HEK293T (cell line): ENCODE measurements around the gene CCDC201.
"Not testable (repeated sequence)": the region's sequence is repeated elsewhere in the genome, so short reads cannot be mapped to it uniquely, and the experiment has no call there.

ENCODE experiments used
- CTCF ChIA-PET: fragments of 350-600 bp; formaldehyde crosslinking; extraction: SDS; loops from one replicate; lab custom pipeline; 2021; ENCODE audit warnings: antibody characterized with exemption, inconsistent platforms; lab: Yijun Ruan, JAX
- POLR2A ChIA-PET: fragments of 350-600 bp; formaldehyde crosslinking; extraction: SDS; loops from one replicate; lab custom pipeline; 2020; ENCODE audit warnings: antibody characterized with exemption, inconsistent platforms; lab: Yijun Ruan, JAX
- DNase-seq: peaks from one replicate; pipeline ENCODE4 v3.0.0; 2012; ENCODE audit warnings: mixed read lengths; ENCODE audit errors: extremely low spot score
- ARNT ChIP-seq: fragments of 450-650 bp; IDR thresholded peaks from 2 replicates; pipeline ENCODE4 v1.6.1; 2017; ENCODE audit warnings: mild to moderate bottlenecking
- BHLHE40 ChIP-seq: fragments of 450-650 bp; IDR thresholded peaks from 2 replicates; pipeline ENCODE4 v1.6.1; 2016; ENCODE audit warnings: mild to moderate bottlenecking, moderate library complexity, borderline replicate concordance
- ELF4 ChIP-seq: fragments of 450-650 bp; IDR thresholded peaks from 2 replicates; pipeline ENCODE4 v1.6.1; 2017; ENCODE audit warnings: antibody characterized with exemption
- FOXA1 ChIP-seq: fragments of 450-650 bp; IDR thresholded peaks from 2 replicates; pipeline ENCODE4 v1.6.1; 2016; ENCODE audit warnings: mild to moderate bottlenecking
- FOXM1 ChIP-seq: fragments of 450-650 bp; IDR thresholded peaks from 2 replicates; pipeline ENCODE4 v1.6.1; 2017; ENCODE audit warnings: mild to moderate bottlenecking, borderline replicate concordance
- HDGF ChIP-seq: fragments of 450-650 bp; IDR thresholded peaks from 2 replicates; pipeline ENCODE4 v1.6.1; 2017; ENCODE audit warnings: antibody characterized with exemption, borderline replicate concordance
- L3MBTL2 ChIP-seq: fragments of 450-650 bp; conservative IDR thresholded peaks from 2 replicates; pipeline ENCODE4 v1.6.1; 2016; ENCODE audit warnings: mild to moderate bottlenecking
- LEF1 ChIP-seq: fragments of 450-650 bp; IDR thresholded peaks from 2 replicates; pipeline ENCODE4 v1.6.1; 2017; ENCODE audit warnings: mild to moderate bottlenecking, borderline replicate concordance
- PKNOX1 ChIP-seq: fragments of 450-650 bp; IDR thresholded peaks from 2 replicates; pipeline ENCODE4 v1.6.1; 2016
- SP1 ChIP-seq: fragments of 450-650 bp; IDR thresholded peaks from 2 replicates; pipeline ENCODE4 v1.6.1; 2017
- SUZ12 ChIP-seq: fragments of 450-650 bp; IDR thresholded peaks from 2 replicates; pipeline ENCODE4 v1.6.1; 2016; ENCODE audit warnings: mild to moderate bottlenecking
- TARDBP ChIP-seq: fragments of 450-650 bp; IDR thresholded peaks from 2 replicates; pipeline ENCODE4 v1.6.1; 2016
- ZNF384 ChIP-seq: fragments of 450-650 bp; IDR thresholded peaks from 2 replicates; pipeline ENCODE4 v1.6.1; 2016

CCDC201 gene

GRCh38 chr7:45863715-45864114, 9.2 kb downstream of the CCDC201 start:
- DNase-seq = peak; percentile 32
- no peak for TF ChIP-seq TARDBP
- TF ChIP-seq FOXM1 = no peak
- TF ChIP-seq SUZ12 = no peak
- TF ChIP-seq PKNOX1 = no peak
- no peak for TF ChIP-seq ELF4
- no peak for TF ChIP-seq ARNT
- no peak for TF ChIP-seq ZNF384
- no peak for TF ChIP-seq BHLHE40
- no peak for TF ChIP-seq LEF1
- TF ChIP-seq HDGF = no peak
- no peak for TF ChIP-seq SP1
- TF ChIP-seq FOXA1 = no peak
- no peak for TF ChIP-seq L3MBTL2
- POLR2A ChIA-PET = no interaction called here
- CTCF ChIA-PET = no interaction called here

GRCh38 chr7:45856888-45857287, 16.0 kb downstream of the CCDC201 start:
- DNase-seq, POLR2A ChIA-PET, CTCF ChIA-PET: not testable (repeated sequence)

GRCh38 chr7:45855680-45856079, 17.2 kb downstream of the CCDC201 start:
- CTCF ChIA-PET, POLR2A ChIA-PET, DNase-seq: not testable (repeated sequence)

GRCh38 chr7:45853491-45853890, 19.4 kb downstream of the CCDC201 start:
- CTCF ChIA-PET = interaction anchor here (1.0 kb wide), 1 partner anchor 9 kb away, joined by 3 read pairs; no protein-coding TSS in a partner anchor
- DNase-seq, POLR2A ChIA-PET: not testable (repeated sequence)

- CTCF ChIA-PET, POLR2A ChIA-PET, DNase-seq: not testable (repeated sequence)
Observed at GRCh38 chr7:45852984-45853383, 19.9 kb downstream of the CCDC201 start.

GRCh38 chr7:45848734-45849133, 24.1 kb downstream of the CCDC201 start:
- CTCF ChIA-PET, DNase-seq, POLR2A ChIA-PET: not testable (repeated sequence)

GRCh38 chr7:45846536-45846935, 26.3 kb downstream of the CCDC201 start:
- CTCF ChIA-PET, DNase-seq, POLR2A ChIA-PET: not testable (repeated sequence)

- CTCF ChIA-PET, DNase-seq, POLR2A ChIA-PET: not testable (repeated sequence)
Observed at GRCh38 chr7:45841926-45842717, 30.8 kb downstream of the CCDC201 start.

- POLR2A ChIA-PET, CTCF ChIA-PET: not testable (repeated sequence)
Observed at GRCh38 chr7:45838852-45839251, 34.0 kb downstream of the CCDC201 start.

GRCh38 chr7:45832433-45833177, 40.3 kb downstream of the CCDC201 start:
- CTCF ChIA-PET, DNase-seq, POLR2A ChIA-PET: not testable (repeated sequence)

More at GRCh38 chr7:45838852-45839251, 34.0 kb downstream of the CCDC201 start:
- not testable (repeated sequence) for DNase-seq

- POLR2A ChIA-PET, DNase-seq, CTCF ChIA-PET: not testable (repeated sequence)
Observed at GRCh38 chr7:45829846-45830245, 43.0 kb downstream of the CCDC201 start.

GRCh38 chr7:45827731-45828130, 45.2 kb downstream of the CCDC201 start:
- DNase-seq, POLR2A ChIA-PET: not testable (repeated sequence)
- CTCF ChIA-PET = interaction anchor here (0.6 kb wide), 1 partner anchor 36 kb away, joined by 3 read pairs; no protein-coding TSS in a partner anchor

- DNase-seq, CTCF ChIA-PET, POLR2A ChIA-PET: not testable (repeated sequence)
Observed at GRCh38 chr7:45826550-45826949, 46.3 kb downstream of the CCDC201 start.

- POLR2A ChIA-PET, DNase-seq, CTCF ChIA-PET: not testable (repeated sequence)
Observed at GRCh38 chr7:45818763-45819162, 54.1 kb downstream of the CCDC201 start.

GRCh38 chr7:45817913-45818312, 55.0 kb downstream of the CCDC201 start:
- DNase-seq, POLR2A ChIA-PET, CTCF ChIA-PET: not testable (repeated sequence)
